Activated naive CD4-positive, alpha-beta T cell treated with anti-CD3 and anti-CD28 coated beads, Interleukin-2, amount 50 U/mL, for 72 hours (primary cell): ENCODE measurements around the gene APH1B. TPM values are rescaled to one million over a fixed set of nuclear protein-coding genes. Genes with fewer than 3 reads are reported as not detected.
"Not testable (repeated sequence)": the region's sequence is repeated elsewhere in the genome, so short reads cannot be mapped to it uniquely, and the experiment has no call there.

Experiments
- ATAC-seq, 2 donors: fragments of 150-1000 bp; cut with Tn5 transposase; 2 replicates each; pipeline ENCODE4 v1.10.0; 2021; ENCODE audit warnings: mild to moderate bottlenecking in 2 of 2, moderate library complexity in 2 of 2
- DNase-seq, 2 donors: peaks; one replicate each; pipeline ENCODE4 v3.0.0; 2021 to 2022; ENCODE audit warnings: low spot score in 2 of 2
- H3K27ac Mint-ChIP-seq, 2 donors: one replicate each; pipeline ENCODE4 v1.8.0; 2022; ENCODE audit warnings: mild to moderate bottlenecking in 2 of 2, mixed read lengths in 2 of 2
- H3K36me3 Mint-ChIP-seq, 2 donors: one replicate each; pipeline ENCODE4 v1.8.0; 2022; ENCODE audit warnings: mixed read lengths in 2 of 2
- H3K9me3 Mint-ChIP-seq, 2 donors: one replicate each; pipeline ENCODE4 v1.8.0; 2022; ENCODE audit warnings: mixed read lengths in 2 of 2
- total RNA-seq, 2 donors: library from RNA; stranded (reverse); gene quantifications; one replicate each; pipeline ENCODE4 v1.2.3, GENCODE V29; 2022

Gene APH1B
- 10 to 100 TPM in 1 of 2 donors, 1 to 10 TPM in 1; 2.6 to 14.7 TPM for total RNA-seq

DNA sequence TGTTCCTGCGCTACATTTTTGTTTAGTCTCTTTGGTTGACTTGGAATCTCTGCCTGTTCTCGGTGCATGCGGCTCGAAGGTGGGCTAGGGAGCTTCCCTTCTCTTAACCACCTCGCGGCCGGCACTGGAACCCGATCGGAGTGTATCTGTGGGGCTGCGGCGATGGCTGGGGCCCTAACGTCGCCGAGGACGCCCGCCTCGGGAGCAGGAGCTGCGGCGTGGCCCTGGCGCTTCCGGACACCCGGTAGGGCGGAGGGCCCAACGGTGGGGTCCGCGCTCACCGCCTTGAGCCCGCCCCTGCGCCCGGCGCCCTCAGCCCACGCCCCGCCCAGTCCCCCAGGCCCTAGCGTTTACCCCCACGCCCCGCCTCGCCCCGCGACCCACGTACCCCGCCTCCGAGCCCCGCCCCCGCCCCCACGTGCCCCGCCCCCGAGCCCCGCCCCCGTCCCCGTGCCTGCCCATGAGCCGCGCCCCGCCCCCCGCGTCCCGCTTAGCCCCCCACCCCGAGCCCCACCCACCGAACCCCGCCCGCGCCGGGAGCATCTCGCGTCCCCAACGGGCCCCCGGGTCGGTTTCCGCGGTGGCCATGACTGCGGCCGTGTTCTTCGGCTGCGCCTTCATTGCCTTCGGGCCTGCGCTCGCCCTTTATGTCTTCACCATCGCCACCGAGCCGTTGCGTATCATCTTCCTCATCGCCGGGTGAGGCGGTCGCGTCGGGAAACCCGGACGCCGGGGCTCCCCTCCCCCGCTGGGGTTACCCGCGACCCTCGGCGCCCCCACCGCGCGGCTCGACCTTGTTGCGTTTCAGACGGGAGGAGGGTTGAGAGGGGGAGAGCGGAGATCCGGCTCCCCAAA, at the start of gene APH1B:
Gene APH1B, plus strand, starts transcription at position 568 of the 855 bp plus-strand sequence. Its CDS starts 19 bp downstream, at position 587.
- Mint-ChIP-seq H3K9me3 (no peaks in the 10 kb centered on the region), H3K36me3 (peaks cover 0 to 19% of the 10 kb centered on the region in 2 donors), H3K27ac (peak within 1 kb of the TSS; percentile 82 to 95)
- DNase-seq = peak; percentile 68 to 69
- ATAC-seq = peak; percentile 88 to 91

GRCh38 chr15:63227689-63228088, 49.7 kb upstream of the APH1B start:
- Mint-ChIP-seq H3K9me3 (peaks cover 0 to 3% of the 10 kb centered on the region in 2 donors), H3K36me3 (peaks cover 12 to 28% of the 10 kb centered on the region in 2 donors), H3K27ac (peak overlapping the region; percentile 31 to 91)
- ATAC-seq (no peak), DNase-seq (no peak)

GRCh38 chr15:63231206-63231605, 46.2 kb upstream of the APH1B start:
- peak in 1 of 2 donors; percentile 25 for ATAC-seq
- no peak for DNase-seq
- peak overlapping the region in 1 of 2 donors; percentile 81 for H3K27ac Mint-ChIP-seq
- H3K36me3 Mint-ChIP-seq = peaks cover 12 to 32% of the 10 kb centered on the region in 2 donors
- H3K9me3 Mint-ChIP-seq = peaks cover 0 to 3% of the 10 kb centered on the region in 2 donors

- peaks cover 7 to 27% of the 10 kb centered on the region in 2 donors for H3K36me3 Mint-ChIP-seq
These were observed 45.7 kb upstream of the APH1B start for GRCh38 chr15:63231706-63232105.

GRCh38 chr15:63232405-63232804, 45.0 kb upstream of the APH1B start:
- ATAC-seq = peak; percentile 34 to 39
- no peak for DNase-seq
- Mint-ChIP-seq H3K9me3 (no peaks in the 10 kb centered on the region), H3K27ac (no peak overlapping the region), H3K36me3 (peaks cover 13 to 27% of the 10 kb centered on the region in 2 donors)

More at GRCh38 chr15:63231706-63232105, 45.7 kb upstream of the APH1B start:
- H3K27ac Mint-ChIP-seq = peak overlapping the region in 1 of 2 donors; percentile 81
- no peaks in the 10 kb centered on the region for H3K9me3 Mint-ChIP-seq
- ATAC-seq = peak; percentile 36 to 46
- no peak for DNase-seq

DNA sequence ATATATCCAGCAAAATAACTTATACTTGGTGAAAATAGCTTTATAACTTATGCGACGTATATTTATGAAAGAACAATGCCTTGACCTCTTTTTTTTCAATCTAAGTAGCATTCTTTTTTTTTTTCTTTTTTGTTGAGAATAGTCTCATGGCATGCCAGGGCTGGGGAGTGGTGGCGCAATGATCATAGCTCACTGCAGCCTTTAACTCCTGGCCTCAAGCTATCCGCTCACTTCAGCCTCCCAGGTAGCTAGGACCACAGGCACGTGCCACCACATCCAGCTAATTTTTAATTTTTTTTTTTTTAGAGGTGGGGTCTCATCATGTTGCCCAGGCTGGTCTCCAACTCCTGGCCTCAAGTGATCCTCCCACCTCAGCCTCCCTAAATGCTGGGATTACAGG, 44.5 kb upstream of the APH1B start:
- H3K27ac Mint-ChIP-seq = no peak overlapping the region
- no peak for DNase-seq
- peaks cover 14 to 31% of the 10 kb centered on the region in 2 donors for H3K36me3 Mint-ChIP-seq
- no peak for ATAC-seq
- no peaks in the 10 kb centered on the region for H3K9me3 Mint-ChIP-seq

DNA sequence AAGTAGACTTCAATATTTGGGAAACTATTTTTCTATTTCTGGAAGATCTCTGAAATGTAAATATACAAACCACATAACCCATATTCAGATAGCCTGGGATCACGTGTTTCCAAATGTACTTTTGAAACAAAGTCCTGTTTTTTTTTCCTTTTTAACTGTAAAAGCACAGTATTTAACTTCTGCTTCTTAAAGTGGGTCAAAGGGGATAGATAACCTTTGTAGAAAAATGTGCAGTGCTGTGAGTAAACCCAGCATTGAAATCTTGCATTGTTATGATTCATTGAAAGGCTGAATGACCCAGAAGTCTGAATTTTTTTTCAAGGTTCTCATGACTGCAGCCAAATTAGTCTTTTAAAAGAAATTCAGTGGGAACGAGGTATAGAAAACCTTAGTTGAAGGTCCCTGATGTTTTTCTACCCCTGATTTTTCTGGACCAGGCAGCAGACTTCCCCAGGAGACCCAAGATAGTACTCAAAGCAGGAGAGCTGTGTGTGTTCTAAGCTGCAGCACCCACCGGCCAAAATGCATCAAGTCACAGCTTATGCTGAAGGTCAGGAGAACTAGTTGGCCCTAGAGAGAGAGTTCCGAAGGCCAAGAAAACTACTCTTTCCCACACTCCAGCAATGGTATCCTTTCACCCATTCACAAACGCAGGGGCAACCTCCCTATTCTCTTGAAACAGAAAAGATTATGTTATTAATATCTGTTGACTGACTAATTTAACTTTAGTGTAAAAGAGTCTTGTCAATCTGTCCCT, 43.6 kb upstream of the APH1B start:
- H3K27ac Mint-ChIP-seq = peak overlapping the region in 1 of 2 donors; percentile 20
- DNase-seq (no peak), ATAC-seq (peak in 1 of 2 donors; percentile 58)
- H3K9me3 Mint-ChIP-seq = no peaks in the 10 kb centered on the region
- H3K36me3 Mint-ChIP-seq = peaks cover 11 to 25% of the 10 kb centered on the region in 2 donors

- Mint-ChIP-seq H3K9me3 (no peaks in the 10 kb centered on the region), H3K27ac (peak overlapping the region; percentile 20 to 34), H3K36me3 (peaks cover 11 to 21% of the 10 kb centered on the region in 2 donors)
- ATAC-seq (no peak), DNase-seq (no peak)
These were observed 42.9 kb upstream of the APH1B start for GRCh38 chr15:63234451-63234870.

DNA sequence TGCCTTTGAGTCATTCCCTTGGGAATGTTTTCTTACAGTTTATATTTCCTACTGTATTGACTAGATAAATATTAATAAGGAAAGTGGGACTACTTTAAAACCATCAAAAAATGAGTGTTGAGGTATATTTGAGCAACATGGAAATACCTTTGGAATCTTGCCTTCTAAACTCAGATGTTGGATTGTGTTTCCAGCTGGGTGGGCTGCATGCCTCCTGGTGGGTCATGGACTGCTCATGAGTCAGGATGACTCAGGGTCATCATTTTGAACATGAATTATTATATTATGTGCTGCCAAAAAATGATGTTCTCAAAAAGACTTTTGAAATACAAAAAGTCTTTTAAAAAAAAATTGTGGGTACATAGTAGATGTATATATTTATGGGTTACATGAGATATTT, 41.1 kb upstream of the APH1B start:
- Mint-ChIP-seq H3K9me3 (no peaks in the 10 kb centered on the region), H3K36me3 (peaks cover 11 to 27% of the 10 kb centered on the region in 2 donors), H3K27ac (no peak overlapping the region)
- DNase-seq = no peak
- ATAC-seq = no peak

GRCh38 chr15:63237086-63237485, 40.3 kb upstream of the APH1B start:
- peaks cover 11 to 34% of the 10 kb centered on the region in 2 donors for H3K36me3 Mint-ChIP-seq
- H3K9me3 Mint-ChIP-seq, DNase-seq, ATAC-seq, H3K27ac Mint-ChIP-seq: not testable (repeated sequence)

DNA sequence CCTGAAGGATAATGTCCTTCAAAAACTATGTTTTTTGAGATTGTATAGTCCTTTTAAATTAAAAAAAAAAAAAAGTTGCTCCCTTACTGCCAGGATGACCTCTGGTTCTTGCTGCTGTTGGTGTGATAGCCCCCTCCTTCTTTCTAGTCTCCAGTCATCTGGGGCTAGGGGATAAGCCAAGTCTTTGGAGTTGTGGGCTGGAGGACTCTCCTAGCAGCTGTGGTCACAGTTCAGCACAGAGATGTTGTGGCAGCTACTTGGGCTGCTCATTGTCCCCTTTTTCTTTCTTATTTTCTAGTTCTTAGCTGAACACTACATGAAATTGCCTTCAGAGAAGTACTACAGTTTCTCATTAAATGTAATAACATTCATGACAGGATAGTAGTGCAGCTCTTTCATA, 39.2 kb upstream of the APH1B start:
- peak; percentile 29 to 48 for ATAC-seq

GRCh38 chr15:63238796-63239195, 38.6 kb upstream of the APH1B start:
- Mint-ChIP-seq H3K36me3 (peaks cover 11 to 46% of the 10 kb centered on the region in 2 donors), H3K9me3 (no peaks in the 10 kb centered on the region), H3K27ac (peak overlapping the region; percentile 40 to 65)
- DNase-seq = peak in 1 of 2 donors; percentile 37
- peak; percentile 95 to 98 for ATAC-seq

More for the DNA sequence above, 39.2 kb upstream of the APH1B start:
- Mint-ChIP-seq H3K36me3 (peaks cover 11 to 40% of the 10 kb centered on the region in 2 donors), H3K27ac (peak overlapping the region; percentile 44 to 65), H3K9me3 (no peaks in the 10 kb centered on the region)
- DNase-seq = no peak

- Mint-ChIP-seq H3K36me3 (peaks cover 11 to 46% of the 10 kb centered on the region in 2 donors), H3K9me3 (no peaks in the 10 kb centered on the region), H3K27ac (peak overlapping the region in 1 of 2 donors; percentile 4)
- ATAC-seq (no peak), DNase-seq (no peak)
These were observed 37.3 kb upstream of the APH1B start for GRCh38 chr15:63240109-63240508.

- H3K9me3 Mint-ChIP-seq = no peaks in the 10 kb centered on the region
- H3K36me3 Mint-ChIP-seq = peaks cover 13 to 45% of the 10 kb centered on the region in 2 donors
- H3K27ac Mint-ChIP-seq = no peak overlapping the region
- ATAC-seq (no peak), DNase-seq (no peak)
These were observed 36.1 kb upstream of the APH1B start for GRCh38 chr15:63241316-63241715.

GRCh38 chr15:63243101-63243500, 34.3 kb upstream of the APH1B start:
- Mint-ChIP-seq H3K9me3 (no peaks in the 10 kb centered on the region), H3K27ac (peak overlapping the region; percentile 32 to 86), H3K36me3 (peaks cover 12 to 59% of the 10 kb centered on the region in 2 donors)
- no peak for ATAC-seq
- DNase-seq = no peak

GRCh38 chr15:63243776-63244175, 33.6 kb upstream of the APH1B start:
- DNase-seq = no peak
- Mint-ChIP-seq H3K9me3 (no peaks in the 10 kb centered on the region), H3K36me3 (peaks cover 12 to 60% of the 10 kb centered on the region in 2 donors), H3K27ac (peak overlapping the region in 1 of 2 donors; percentile 32)
- ATAC-seq = peak in 1 of 2 donors; percentile 49

DNA sequence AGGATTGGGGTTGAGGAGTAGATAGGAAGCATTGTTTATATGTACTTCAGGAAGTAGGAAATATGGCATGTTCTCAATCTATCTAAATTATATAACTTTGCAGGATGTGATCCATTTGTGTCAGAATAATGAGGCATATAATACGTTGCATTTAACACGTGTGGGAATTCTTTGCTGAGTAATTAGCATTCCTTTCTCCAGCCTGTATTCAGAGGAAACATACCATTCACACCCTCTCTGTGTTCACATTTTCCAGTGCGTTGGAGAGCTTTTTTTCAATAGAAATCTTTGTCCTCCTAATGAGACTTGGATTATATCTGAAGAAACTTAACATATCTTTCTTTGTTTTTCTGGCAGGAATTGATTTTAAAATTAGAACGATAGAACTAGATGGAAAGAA, 33.0 kb upstream of the APH1B start:
- H3K27ac Mint-ChIP-seq = no peak overlapping the region
- DNase-seq (no peak), ATAC-seq (no peak)
- H3K36me3 Mint-ChIP-seq = peaks cover 15 to 62% of the 10 kb centered on the region in 2 donors
- no peaks in the 10 kb centered on the region for H3K9me3 Mint-ChIP-seq
